HEK293T (cell line): ENCODE measurements around the gene DDX41.

Source experiments
- BHLHE40 ChIP-seq: fragments of 450-650 bp; IDR thresholded peaks from 2 replicates; pipeline ENCODE4 v1.6.1; 2016; ENCODE audit warnings: mild to moderate bottlenecking, moderate library complexity, borderline replicate concordance
- FOXK2 ChIP-seq: fragments of 450-650 bp; IDR thresholded peaks from 2 replicates; pipeline ENCODE4 v1.6.1; 2016; ENCODE audit warnings: mild to moderate bottlenecking
- FOXM1 ChIP-seq: fragments of 450-650 bp; IDR thresholded peaks from 2 replicates; pipeline ENCODE4 v1.6.1; 2017; ENCODE audit warnings: mild to moderate bottlenecking, borderline replicate concordance
- HDGF ChIP-seq: fragments of 450-650 bp; IDR thresholded peaks from 2 replicates; pipeline ENCODE4 v1.6.1; 2017; ENCODE audit warnings: antibody characterized with exemption, borderline replicate concordance
- LEF1 ChIP-seq: fragments of 450-650 bp; IDR thresholded peaks from 2 replicates; pipeline ENCODE4 v1.6.1; 2017; ENCODE audit warnings: mild to moderate bottlenecking, borderline replicate concordance
- PKNOX1 ChIP-seq: fragments of 450-650 bp; IDR thresholded peaks from 2 replicates; pipeline ENCODE4 v1.6.1; 2016
- SP1 ChIP-seq: fragments of 450-650 bp; IDR thresholded peaks from 2 replicates; pipeline ENCODE4 v1.6.1; 2017
- SUZ12 ChIP-seq: fragments of 450-650 bp; IDR thresholded peaks from 2 replicates; pipeline ENCODE4 v1.6.1; 2016; ENCODE audit warnings: mild to moderate bottlenecking
- TARDBP ChIP-seq: fragments of 450-650 bp; IDR thresholded peaks from 2 replicates; pipeline ENCODE4 v1.6.1; 2016
- ZNF384 ChIP-seq: fragments of 450-650 bp; IDR thresholded peaks from 2 replicates; pipeline ENCODE4 v1.6.1; 2016

- TF ChIP-seq FOXM1 (no peak), FOXK2 (no peak), SUZ12 (no peak), SP1 (no peak), BHLHE40 (no peak), TARDBP (no peak), PKNOX1 (no peak), HDGF (no peak), LEF1 (no peak), ZNF384 (no peak)
Observed at GRCh38 chr5:177507596-177508220, 9.1 kb downstream of the DDX41 start.
